Gastroesophageal sphincter (tissue), 3 donors: ENCODE data around the gene METTL16.

Experiments used
- CTCF ChIP-seq, 4 experiments: fragments of 200-600 bp in 2 of 4; fragments of 450-650 bp in 2 of 4; sonication (generic) in 1 of 4; IDR thresholded peaks; one replicate each; pipeline ENCODE4 v1.5.1; 2017 to 2019; ENCODE audit warnings: antibody characterized with exemption in 4 of 4, mild to moderate bottlenecking in 2 of 4, moderate library complexity in 2 of 4
- POLR2AphosphoS5 ChIP-seq: sonication (generic); formaldehyde crosslinking; IDR thresholded peaks from one replicate; pipeline ENCODE4 v1.6.1; 2017; ENCODE audit warnings: antibody characterized with exemption

GRCh38 chr17:2398182-2398581 is 113.5 kb downstream of the METTL16 start:
- no peak for TF ChIP-seq CTCF (IDR thresholded peaks at IDR 0.05)
- no peak for TF ChIP-seq POLR2AphosphoS5
